Endothelial cell of umbilical vein (primary cell): Measurements from ENCODE around the gene NDUFS6. TPM values are rescaled to one million over a fixed set of nuclear protein-coding genes. Genes with fewer than 3 reads are reported as not detected.

Experiments used
- BruUV-seq: library from RNA; stranded (reverse); fragments of 400-500 nt; replicated peaks from 2 replicates; lab custom pipeline; 2021; lab: Mats Ljungman, UMichigan
- CTCF ChIA-PET: fragments of 300-600, 350-600 bp; sonication (Branson Sonifier 250); formaldehyde crosslinking; loops from one replicate; lab custom pipeline; 2021; ENCODE audit warnings: antibody characterized with exemption, inconsistent platforms; lab: Charles Lee
- POLR2A ChIA-PET: fragments of 300-600, 350-600 bp; sonication (Branson Sonifier 250); formaldehyde crosslinking; loops from one replicate; lab custom pipeline; 2021; ENCODE audit warnings: antibody characterized with exemption, inconsistent platforms; lab: Charles Lee
- DNase-seq: peaks from one replicate; pipeline ENCODE4 v3.0.0-alpha.2; 2011; ENCODE audit warnings: low read depth, low spot score
- FAIRE-seq: peaks from 2 replicates; lab custom pipeline; 2011; peaks lifted over from hg19 to GRCh38; lab: Jason Lieb, UNC
- H2AFZ ChIP-seq: 2 replicates; pipeline ENCODE4 v1.6.0; 2012; ENCODE audit warnings: low read depth, low read length, control low read depth, inconsistent platforms
- H3K27ac ChIP-seq: 2 replicates; pipeline ENCODE4 v1.5.1; 2011; ENCODE audit warnings: low read depth, mild to moderate bottlenecking, control low read depth, low read length, moderate library complexity; ENCODE audit not compliant: insufficient read depth
- H3K27me3 ChIP-seq, 2 experiments: 2 replicates each; pipeline versions ENCODE4 v1.6.0 to v1.6.1; 2011; ENCODE audit warnings: low read length in 2 of 2, mixed read lengths in 1 of 2; ENCODE audit not compliant: control insufficient read depth in 2 of 2, insufficient read depth in 2 of 2
- H3K36me3 ChIP-seq, 2 experiments: 2 replicates in 1 of 2; 3 replicates in 1 of 2; pipeline ENCODE4 v1.5.1; 2011; ENCODE audit warnings: low read length in 2 of 2, mild to moderate bottlenecking in 1 of 2, moderate library complexity in 1 of 2; ENCODE audit not compliant: control insufficient read depth in 2 of 2, insufficient read depth in 2 of 2; ENCODE audit errors: extremely low read depth in 1 of 2
- H3K4me1 ChIP-seq: 3 replicates; pipeline ENCODE4 v1.5.1; 2011; ENCODE audit warnings: mild to moderate bottlenecking, low read length; ENCODE audit not compliant: control insufficient read depth, insufficient read depth; ENCODE audit errors: extremely low read depth
- H3K4me2 ChIP-seq: 2 replicates; pipeline ENCODE4 v1.6.1; 2011; ENCODE audit warnings: low read length, control low read depth, mixed read lengths; ENCODE audit not compliant: insufficient read depth
- H3K4me3 ChIP-seq, 3 experiments: fragments of 200-600 bp in 1 of 3; sonication (generic), shearing (Covaris generic) in 1 of 3; replicated peaks in 1 of 3; 2 replicates each; pipeline ENCODE4 v1.5.1; 2011 to 2016; ENCODE audit warnings: control low read depth in 3 of 3, low read length in 3 of 3, mild to moderate bottlenecking in 2 of 3, inconsistent platforms in 1 of 3, low read depth in 1 of 3, moderate library complexity in 1 of 3; ENCODE audit not compliant: insufficient read depth in 1 of 3
- H3K79me2 ChIP-seq: 2 replicates; pipeline ENCODE4 v1.6.0; 2012; ENCODE audit warnings: low read length, inconsistent platforms; ENCODE audit not compliant: control insufficient read depth, insufficient read depth
- H3K9ac ChIP-seq: replicated peaks from 2 replicates; pipeline ENCODE3; 2011; ENCODE audit warnings: low read length, control low read depth; ENCODE audit not compliant: insufficient read depth; ENCODE audit errors: extremely low read depth
- H3K9me1 ChIP-seq: replicated peaks from 3 replicates; pipeline ENCODE4 v1.6.0; 2011; ENCODE audit warnings: mild to moderate bottlenecking, low read length; ENCODE audit not compliant: control insufficient read depth, insufficient read depth; ENCODE audit errors: extremely low read depth
- H3K9me3 ChIP-seq: replicated peaks from 2 replicates; pipeline ENCODE4 v1.5.1; 2012; ENCODE audit warnings: low read length, inconsistent platforms; ENCODE audit not compliant: control insufficient read depth, insufficient read depth
- H4K20me1 ChIP-seq: replicated peaks from 2 replicates; pipeline ENCODE3; 2011; ENCODE audit warnings: mild to moderate bottlenecking, low read length; ENCODE audit not compliant: control insufficient read depth, insufficient read depth; ENCODE audit errors: extremely low read depth
- EZH2 ChIP-seq: IDR thresholded peaks from 2 replicates; pipeline ENCODE4 v1.6.1; 2012; ENCODE audit warnings: borderline replicate concordance, low read depth, mild to moderate bottlenecking, moderate library complexity, low read length, inconsistent platforms; ENCODE audit not compliant: severe bottlenecking
- FOS ChIP-seq: IDR thresholded peaks from 2 replicates; pipeline ENCODE4 v1.6.1; 2011; ENCODE audit warnings: mild to moderate bottlenecking, low read length, moderate library complexity, borderline replicate concordance; ENCODE audit not compliant: insufficient read depth
- GATA2 ChIP-seq: IDR thresholded peaks from 2 replicates; pipeline ENCODE4 v1.7.0; 2011; ENCODE audit warnings: low read depth, mild to moderate bottlenecking, moderate library complexity, mixed read lengths, low read length; ENCODE audit not compliant: insufficient read length, insufficient read depth
- JUN ChIP-seq: IDR thresholded peaks from 2 replicates; pipeline ENCODE4 v1.6.1; 2011; ENCODE audit warnings: borderline replicate concordance, low read depth; ENCODE audit not compliant: insufficient read length, insufficient read depth
- MYC ChIP-seq: IDR thresholded peaks from one replicate; pipeline ENCODE4 v1.6.1; 2011; ENCODE audit warnings: mild to moderate bottlenecking, low read depth, low read length
- POLR2A ChIP-seq: IDR thresholded peaks from 2 replicates; pipeline ENCODE4 v1.6.1; 2012; ENCODE audit warnings: low read depth, mild to moderate bottlenecking, control low read depth, low read length
- POLR2AphosphoS5 ChIP-seq: IDR thresholded peaks from 2 replicates; pipeline ENCODE4 v1.6.1; 2012; ENCODE audit warnings: low read depth, mild to moderate bottlenecking, control low read depth, low read length, moderate library complexity; ENCODE audit not compliant: insufficient read depth
- dilution Hi-C: fragments of 300-500 bp; cut with MboI; formaldehyde crosslinking; loops from one replicate; pipeline ENCODE4 v1.15.0; 2019; ENCODE audit warnings: low sequenced_read_pairs; ENCODE audit not compliant: extremely low pct_ligation_motif_present
- intact Hi-C: fragments of 100-400 bp; cut with micrococcal nuclease; formaldehyde crosslinking; loops from one replicate; pipeline ENCODE4 v1.10.0; 2022
- polyA plus RNA-seq, 4 experiments: library from polyadenylated mRNA; depleted of rRNA in 3 of 4; stranded (reverse) in 3 of 4; unstranded in 1 of 4; fragments of >200 nt; gene quantifications; 2 replicates each; pipeline versions ENCODE4 v1.2.1 to v1.2.3, GENCODE V29; 2011 to 2012; ENCODE audit warnings: missing spikeins in 1 of 4
- total RNA-seq: library from RNA; stranded (reverse); gene quantifications from 2 replicates; pipeline ENCODE4 v1.2.3, GENCODE V29; 2021
- TF ChIP-seq, protein P1 (sequence below): IDR thresholded peaks from 2 replicates; pipeline ENCODE4 v1.6.1; 2011; ENCODE audit not compliant: insufficient read depth, insufficient read length
- TF ChIP-seq, protein P2 (sequence below), 2 donors: IDR thresholded peaks; 1 replicate in 1 of 2; 2 replicates in 1 of 2; pipeline ENCODE4 v1.5.1; 2011; ENCODE audit warnings: low read length in 2 of 2, mild to moderate bottlenecking in 2 of 2, moderate library complexity in 2 of 2, control low read depth in 1 of 2, inconsistent platforms in 1 of 2, low read depth in 1 of 2; ENCODE audit not compliant: insufficient read depth in 1 of 2; ENCODE audit errors: extremely low read depth in 1 of 2

The NDUFS6 gene
- total and polyA plus RNA-seq, 2 donors (not counting 3 experiments of a cell fraction or from before 2014, with no cell fraction given) = 42.5 to 127 TPM

- DNase-seq (no peak), FAIRE-seq (no peak)
- ChIA-PET POLR2A (no interaction called here), CTCF (no interaction called here)
- H3K27me3 ChIP-seq = no peaks in the 10 kb centered on the region
- H3K4me3 ChIP-seq = no peak overlapping the region
- H3K27ac ChIP-seq = no peak overlapping the region
- no peak overlapping the region for H3K4me2 ChIP-seq
- intact Hi-C loops (no loop called here), dilution Hi-C loops (no loop called here)
- no TSS peak for BruUV-seq
- no peaks in the 10 kb centered on the region for H4K20me1 ChIP-seq
- H3K36me3 ChIP-seq = peaks cover 18 to 37% of the 10 kb centered on the region in 2 experiments
- H3K9me3 ChIP-seq = no peaks in the 10 kb centered on the region
- no peaks in the 10 kb centered on the region for H3K9me1 ChIP-seq
- no peak overlapping the region for H3K9ac ChIP-seq
- peaks cover 18% of the 10 kb centered on the region for H3K79me2 ChIP-seq
- no peak overlapping the region for H2AFZ ChIP-seq
- TF ChIP-seq EZH2 (no peak), GATA2 (no peak), POLR2A (no peak), MYC (no peak), POLR2AphosphoS5 (no peak), FOS (no peak), JUN (no peak)
- TF ChIP-seq, protein P1, sequence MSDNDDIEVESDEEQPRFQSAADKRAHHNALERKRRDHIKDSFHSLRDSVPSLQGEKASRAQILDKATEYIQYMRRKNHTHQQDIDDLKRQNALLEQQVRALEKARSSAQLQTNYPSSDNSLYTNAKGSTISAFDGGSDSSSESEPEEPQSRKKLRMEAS = no peak
- TF ChIP-seq, protein P2, sequence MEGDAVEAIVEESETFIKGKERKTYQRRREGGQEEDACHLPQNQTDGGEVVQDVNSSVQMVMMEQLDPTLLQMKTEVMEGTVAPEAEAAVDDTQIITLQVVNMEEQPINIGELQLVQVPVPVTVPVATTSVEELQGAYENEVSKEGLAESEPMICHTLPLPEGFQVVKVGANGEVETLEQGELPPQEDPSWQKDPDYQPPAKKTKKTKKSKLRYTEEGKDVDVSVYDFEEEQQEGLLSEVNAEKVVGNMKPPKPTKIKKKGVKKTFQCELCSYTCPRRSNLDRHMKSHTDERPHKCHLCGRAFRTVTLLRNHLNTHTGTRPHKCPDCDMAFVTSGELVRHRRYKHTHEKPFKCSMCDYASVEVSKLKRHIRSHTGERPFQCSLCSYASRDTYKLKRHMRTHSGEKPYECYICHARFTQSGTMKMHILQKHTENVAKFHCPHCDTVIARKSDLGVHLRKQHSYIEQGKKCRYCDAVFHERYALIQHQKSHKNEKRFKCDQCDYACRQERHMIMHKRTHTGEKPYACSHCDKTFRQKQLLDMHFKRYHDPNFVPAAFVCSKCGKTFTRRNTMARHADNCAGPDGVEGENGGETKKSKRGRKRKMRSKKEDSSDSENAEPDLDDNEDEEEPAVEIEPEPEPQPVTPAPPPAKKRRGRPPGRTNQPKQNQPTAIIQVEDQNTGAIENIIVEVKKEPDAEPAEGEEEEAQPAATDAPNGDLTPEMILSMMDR (IDR thresholded peaks at IDR 0.05; ENCODE audit: extremely low read depth in 1 of 2, insufficient read depth in 1 of 2, low read depth in 1 of 2, low read length in 2 of 2) = no peak
- no peaks in the 10 kb centered on the region for H3K4me1 ChIP-seq
Observed at GRCh38 chr5:1814183-1815020, 13.2 kb downstream of the NDUFS6 start.
